HG02763 (cell line): Measurements from ENCODE around the gene TLE1.
"Not testable (repeated sequence)": the region's sequence is repeated elsewhere in the genome, so short reads cannot be mapped to it uniquely, and the experiment has no call there.

Experiments used
- ATAC-seq: cut with Tn5 transposase; IDR thresholded peaks from one replicate; pipeline ENCODE4 v1.9.1; 2021; ENCODE audit warnings: mild to moderate bottlenecking, moderate library complexity; ENCODE audit not compliant: unreplicated experiment

TLE1 gene

GRCh38 chr9:81689343-81690175, at the start of gene TLE1:
Gene TLE1 (minus strand): TSS chr9:81689547. CDS start chr9:81688240, 1,307 bp downstream.
- ATAC-seq, result peak; percentile 80

- no peak for ATAC-seq
These were observed 48.6 kb upstream of the TLE1 start for GRCh38 chr9:81737871-81738507.

- not testable (repeated sequence) for ATAC-seq
These were observed 41.2 kb upstream of the TLE1 start for GRCh38 chr9:81730498-81730897.

GRCh38 chr9:81729135-81729534, 39.8 kb upstream of the TLE1 start:
- ATAC-seq, result peak; percentile 70

GRCh38 chr9:81724242-81724889, 35.0 kb upstream of the TLE1 start:
- ATAC-seq, result no peak

- no peak for ATAC-seq
These were observed 32.9 kb upstream of the TLE1 start for GRCh38 chr9:81722277-81722676.

GRCh38 chr9:81720450-81721086, 31.2 kb upstream of the TLE1 start:
- no peak for ATAC-seq

GRCh38 chr9:81719972-81720371, 30.6 kb upstream of the TLE1 start:
- no peak for ATAC-seq

- no peak for ATAC-seq
These were observed 28.9 kb upstream of the TLE1 start for GRCh38 chr9:81718244-81718643.

- no peak for ATAC-seq
These were observed 28.4 kb upstream of the TLE1 start for GRCh38 chr9:81717747-81718077.

- ATAC-seq, result no peak
These were observed 27.9 kb upstream of the TLE1 start for GRCh38 chr9:81717061-81717746.

- no peak for ATAC-seq
These were observed 27.1 kb upstream of the TLE1 start for GRCh38 chr9:81716409-81716808.

- no peak for ATAC-seq
These were observed 16.2 kb upstream of the TLE1 start for GRCh38 chr9:81705578-81705977.

GRCh38 chr9:81694541-81694940, 5.2 kb upstream of the TLE1 start:
- no peak for ATAC-seq

GRCh38 chr9:81693671-81694378, 4.5 kb upstream of the TLE1 start:
- no peak for ATAC-seq

- no peak for ATAC-seq
These were observed 1.0 kb upstream of the TLE1 start for GRCh38 chr9:81690251-81690851.

- not testable (repeated sequence) for ATAC-seq
These were observed 329 bp downstream of the TLE1 start for GRCh38 chr9:81689093-81689342.

GRCh38 chr9:81688262-81689092, 870 bp downstream of the TLE1 start:
- not testable (repeated sequence) for ATAC-seq

- ATAC-seq, result no peak
These were observed 1.7 kb downstream of the TLE1 start for GRCh38 chr9:81687521-81688261.
